IMR-90 (cell line): ENCODE results near the gene HOMER3. TPM values are rescaled to one million over a fixed set of nuclear protein-coding genes. Genes with fewer than 3 reads are reported as not detected.

ENCODE experiments used
- ATAC-seq: fragments of 200-7000 bp; cut with Tn5 transposase; 2 replicates; pipeline ENCODE4 v1.9.1; 2020; ENCODE audit warnings: low read depth, mild to moderate bottlenecking, moderate library complexity
- BruUV-seq: library from RNA; stranded (reverse); fragments of 400-500 nt; replicated peaks from 2 replicates; lab custom pipeline; 2021; lab: Mats Ljungman, UMichigan
- CTCF ChIA-PET: fragments of 300-600 bp; formaldehyde crosslinking; extraction: SDS; loops from one replicate; lab custom pipeline; 2021; ENCODE audit warnings: antibody characterized with exemption; lab: Yijun Ruan, JAX
- POLR2A ChIA-PET: fragments of 300-600 bp; sonication (Branson Sonifier 250); formaldehyde crosslinking; loops from one replicate; lab custom pipeline; 2022; ENCODE audit warnings: antibody characterized with exemption; ENCODE audit not compliant: unreplicated experiment; lab: Charles Lee
- DNase-seq: peaks from one replicate; pipeline ENCODE4 v3.0.0; 2013
- H2AFZ ChIP-seq: replicated peaks from 2 replicates; pipeline ENCODE3; 2013; ENCODE audit warnings: low read length, mild to moderate bottlenecking; ENCODE audit not compliant: poor library complexity
- H2AK5ac ChIP-seq: 2 replicates; pipeline ENCODE4 v1.6.1; 2013; ENCODE audit warnings: low read depth, low read length, inconsistent platforms
- H2AK9ac ChIP-seq: replicated peaks from 2 replicates; pipeline ENCODE3; 2013; ENCODE audit warnings: mild to moderate bottlenecking, low read depth, low read length, moderate library complexity; ENCODE audit not compliant: poor library complexity
- H2BK120ac ChIP-seq: 2 replicates; pipeline ENCODE4 v1.6.1; 2013; ENCODE audit warnings: low read depth, low read length, inconsistent platforms
- H2BK15ac ChIP-seq: 3 replicates; pipeline ENCODE4 v1.6.1; 2013; ENCODE audit warnings: low read depth, low read length, inconsistent platforms
- H2BK20ac ChIP-seq: 2 replicates; pipeline ENCODE4 v1.6.1; 2013; ENCODE audit warnings: low read depth, mild to moderate bottlenecking, inconsistent platforms, low read length, moderate library complexity
- H2BK5ac ChIP-seq: 2 replicates; pipeline ENCODE4 v1.6.1; 2013; ENCODE audit warnings: mild to moderate bottlenecking, low read depth, low read length, inconsistent platforms; ENCODE audit not compliant: poor library complexity, severe bottlenecking
- H3K14ac ChIP-seq: replicated peaks from 2 replicates; pipeline ENCODE4 v1.6.1; 2013; ENCODE audit warnings: low read depth, low read length, inconsistent platforms
- H3K18ac ChIP-seq: 2 replicates; pipeline ENCODE4 v1.6.1; 2013; ENCODE audit warnings: low read depth, low read length, control low read depth
- H3K23ac ChIP-seq: 2 replicates; pipeline ENCODE4 v1.6.1; 2013; ENCODE audit warnings: low read depth, low read length, inconsistent platforms
- H3K27ac ChIP-seq: 2 replicates; pipeline ENCODE4 v1.5.1; 2013; ENCODE audit warnings: mild to moderate bottlenecking, control low read depth, low read length; ENCODE audit not compliant: insufficient read depth
- H3K27me3 ChIP-seq: 2 replicates; pipeline ENCODE4 v1.6.1; 2013; ENCODE audit warnings: low read length; ENCODE audit not compliant: control insufficient read depth, insufficient read depth
- H3K36me3 ChIP-seq: 2 replicates; pipeline ENCODE4 v1.6.1; 2013; ENCODE audit warnings: low read length, mixed read lengths; ENCODE audit not compliant: control insufficient read depth, insufficient read depth
- H3K4ac ChIP-seq: 2 replicates; pipeline ENCODE4 v1.6.1; 2013; ENCODE audit warnings: low read depth, low read length, inconsistent platforms
- H3K4me1 ChIP-seq: 2 replicates; pipeline ENCODE4 v1.6.1; 2013; ENCODE audit warnings: low read length, mixed read lengths; ENCODE audit not compliant: control insufficient read depth, insufficient read depth
- H3K4me2 ChIP-seq: 2 replicates; pipeline ENCODE4 v1.6.1; 2013; ENCODE audit warnings: low read depth, mild to moderate bottlenecking, control low read depth, low read length, moderate library complexity
- H3K4me3 ChIP-seq: 2 replicates; pipeline ENCODE4 v1.5.1; 2013; ENCODE audit warnings: low read depth, mild to moderate bottlenecking, control low read depth, low read length, moderate library complexity; ENCODE audit not compliant: insufficient read depth
- H3K56ac ChIP-seq: 2 replicates; pipeline ENCODE4 v1.6.1; 2013; ENCODE audit warnings: low read length, inconsistent platforms; ENCODE audit not compliant: insufficient read depth; ENCODE audit errors: extremely low read depth
- H3K79me1 ChIP-seq, 2 experiments: 2 replicates each; pipeline ENCODE4 v1.6.1; 2013; ENCODE audit warnings: low read length in 2 of 2, inconsistent platforms in 1 of 2, low read depth in 1 of 2
- H3K9ac ChIP-seq: 2 replicates; pipeline ENCODE4 v1.6.1; 2013; ENCODE audit warnings: low read depth, low read length, control low read depth
- H3K9me1 ChIP-seq: 2 replicates; pipeline ENCODE4 v1.6.1; 2013; ENCODE audit warnings: low read length, inconsistent platforms; ENCODE audit not compliant: insufficient read depth
- H3K9me3 ChIP-seq: 2 replicates; pipeline ENCODE4 v1.6.1; 2013; ENCODE audit warnings: low read length; ENCODE audit not compliant: control insufficient read depth, insufficient read depth
- H4K20me1 ChIP-seq: 2 replicates; pipeline ENCODE4 v1.6.1; 2013; ENCODE audit warnings: low read length, inconsistent platforms; ENCODE audit not compliant: insufficient read depth
- H4K5ac ChIP-seq: 2 replicates; pipeline ENCODE4 v1.6.1; 2013; ENCODE audit warnings: mild to moderate bottlenecking, low read depth, low read length, control low read depth
- H4K8ac ChIP-seq, 2 experiments: 2 replicates each; pipeline ENCODE4 v1.6.1; 2013; ENCODE audit warnings: low read depth in 2 of 2, low read length in 2 of 2, control low read depth in 1 of 2, inconsistent platforms in 1 of 2
- H4K91ac ChIP-seq: 2 replicates; pipeline ENCODE4 v1.6.1; 2013; ENCODE audit warnings: low read depth, low read length, inconsistent platforms; ENCODE audit not compliant: insufficient read depth
- BHLHE40 ChIP-seq: fragments of 150-350 bp; IDR thresholded peaks from 2 replicates; pipeline ENCODE4 v1.6.1; 2016; ENCODE audit warnings: mild to moderate bottlenecking, low read depth, low read length
- CEBPB ChIP-seq: IDR thresholded peaks from 2 replicates; pipeline ENCODE4 v1.6.1; 2012; ENCODE audit warnings: low read depth, low read length, improper control_type of control experiment
- CHD1 ChIP-seq: IDR thresholded peaks from 2 replicates; pipeline ENCODE4 v1.6.1; 2012; ENCODE audit warnings: low read depth, low read length, improper control_type of control experiment
- CTCF ChIP-seq: conservative IDR thresholded peaks from 2 replicates; pipeline ENCODE4 v1.5.1; 2012; ENCODE audit warnings: mild to moderate bottlenecking, low read depth, low read length, improper control_type of control experiment
- ELK1 ChIP-seq: fragments of 150-350 bp; IDR thresholded peaks from 2 replicates; pipeline ENCODE4 v1.6.1; 2016; ENCODE audit warnings: low read depth, mild to moderate bottlenecking, low read length, moderate library complexity, borderline replicate concordance
- FOS ChIP-seq: fragments of 150-350 bp; IDR thresholded peaks from 2 replicates; pipeline ENCODE4 v1.6.1; 2016; ENCODE audit warnings: low read depth, low read length
- MAFK ChIP-seq: IDR thresholded peaks from 2 replicates; pipeline ENCODE4 v1.6.1; 2012; ENCODE audit warnings: low read depth, low read length, improper control_type of control experiment
- MAZ ChIP-seq: IDR thresholded peaks from 2 replicates; pipeline ENCODE4 v1.6.1; 2012; ENCODE audit warnings: low read depth, mild to moderate bottlenecking, low read length, improper control_type of control experiment, moderate library complexity, borderline replicate concordance
- MXI1 ChIP-seq: IDR thresholded peaks from 2 replicates; pipeline ENCODE4 v1.6.1; 2012; ENCODE audit warnings: low read depth, mild to moderate bottlenecking, low read length, moderate library complexity, borderline replicate concordance
- NFE2L2 ChIP-seq: fragments of 150-350 bp; IDR thresholded peaks from 2 replicates; pipeline ENCODE4 v1.6.1; 2016; ENCODE audit warnings: low read depth, mild to moderate bottlenecking, low read length
- POLR2A ChIP-seq: IDR thresholded peaks from 2 replicates; pipeline ENCODE4 v1.6.1; 2012; ENCODE audit warnings: mild to moderate bottlenecking, low read depth, low read length
- RAD21 ChIP-seq: IDR thresholded peaks from 2 replicates; pipeline ENCODE4 v1.6.1; 2012; ENCODE audit warnings: low read length, improper control_type of control experiment
- RCOR1 ChIP-seq: IDR thresholded peaks from 2 replicates; pipeline ENCODE4 v1.6.1; 2012; ENCODE audit warnings: mild to moderate bottlenecking, low read length, improper control_type of control experiment; ENCODE audit not compliant: insufficient replicate concordance
- RFX5 ChIP-seq: IDR thresholded peaks from 2 replicates; pipeline ENCODE4 v1.8.0; 2012; ENCODE audit warnings: low read depth, mild to moderate bottlenecking, low read length, moderate library complexity
- SMC3 ChIP-seq: fragments of 150-350 bp; IDR thresholded peaks from 2 replicates; pipeline ENCODE4 v1.6.1; 2016; ENCODE audit warnings: low read depth, mild to moderate bottlenecking, antibody characterized with exemption, low read length, moderate library complexity
- USF2 ChIP-seq: fragments of 150-350 bp; IDR thresholded peaks from 2 replicates; pipeline ENCODE4 v1.6.1; 2017; ENCODE audit warnings: mild to moderate bottlenecking, antibody characterized with exemption, low read length, low read depth
- WGBS, 2 experiments: methylation state at CpG; one replicate each; pipeline versions ENCODE4 v1.1.5 to v1.1.7; 2013; ENCODE audit warnings: missing lambda C conversion rate in 2 of 2; ENCODE audit not compliant: insufficient read length in 1 of 2; ENCODE audit errors: extremely low coverage in 2 of 2; 5-methylcytosine and 5-hydroxymethylcytosine counted together
- dilution Hi-C: fragments of 300-500 bp; cut with HindIII; formaldehyde crosslinking; loops from one replicate; pipeline ENCODE4 v1.14.3; 2018; ENCODE audit warnings: low sequenced_read_pairs; ENCODE audit not compliant: unreplicated experiment
- in situ Hi-C: fragments of 300-500 bp; cut with MboI; formaldehyde crosslinking; loops from 3 replicates; pipeline ENCODE4 v1.14.3; 2019; ENCODE audit warnings: low sequenced_read_pairs, inconsistent platforms, mixed read lengths
- intact Hi-C: fragments of 100-400 bp; cut with micrococcal nuclease; formaldehyde crosslinking; loops from 2 replicates; pipeline ENCODE4 v1.10.0; 2022
- polyA plus RNA-seq, 3 experiments: library from polyadenylated mRNA; depleted of rRNA; stranded (reverse); fragments of >200 nt; gene quantifications; 2 replicates each; pipeline ENCODE4 v1.2.3, GENCODE V29; 2012; ENCODE audit warnings: low replicate concordance in 1 of 3
- total RNA-seq: library from RNA; depleted of rRNA; stranded (reverse); fragments of >200 nt; gene quantifications from 2 replicates; pipeline ENCODE4 v1.2.3, GENCODE V29; 2012

Gene HOMER3
- total and polyA plus RNA-seq, 2 of the 4 experiments (the other 2 are of a cell fraction) = 53.4 to 77.0 TPM

GRCh38 chr19:18905058-18905456 lies 36.0 kb downstream of the HOMER3 start:
- H3K23ac ChIP-seq = no peak overlapping the region
- H4K8ac ChIP-seq = no peak overlapping the region
- in situ Hi-C loops (no loop called here), intact Hi-C loops (no loop called here), dilution Hi-C loops (no loop called here)
- H3K4me1 ChIP-seq = no peaks in the 10 kb centered on the region
- ChIA-PET POLR2A (no interaction called here), CTCF (no interaction called here)
- H3K56ac ChIP-seq = no peak overlapping the region
- no peak overlapping the region for H2AFZ ChIP-seq
- H3K4me2 ChIP-seq = no peak overlapping the region
- no peak for ATAC-seq
- H3K36me3 ChIP-seq = peaks cover 67% of the 10 kb centered on the region
- peaks cover 2 to 20% of the 10 kb centered on the region in 2 experiments; a peak in 3 of 4 replicates for H3K79me1 ChIP-seq
- no peaks in the 10 kb centered on the region for H3K27me3 ChIP-seq
- no peak for DNase-seq
- H3K4me3 ChIP-seq = no peak overlapping the region
- H3K9ac ChIP-seq = no peak overlapping the region
- H4K5ac ChIP-seq = no peak overlapping the region
- no peak overlapping the region for H2AK5ac ChIP-seq
- no peak overlapping the region for H4K91ac ChIP-seq
- H2BK15ac ChIP-seq = no peak overlapping the region
- H3K9me1 ChIP-seq = no peaks in the 10 kb centered on the region
- H2BK5ac ChIP-seq = no peak overlapping the region
- no peak overlapping the region for H3K27ac ChIP-seq
- H3K14ac ChIP-seq = no peak overlapping the region
- peak overlapping the region; percentile 50 for H2AK9ac ChIP-seq
- TF ChIP-seq NFE2L2 (no peak), RCOR1 (no peak), POLR2A (no peak), SMC3 (no peak), MAZ (no peak), CHD1 (no peak), FOS (no peak), USF2 (no peak), ELK1 (no peak), CTCF (no peak), RFX5 (no peak), RAD21 (no peak), CEBPB (no peak), BHLHE40 (no peak), MXI1 (no peak), MAFK (no peak)
- 100% methylated on average over 3 of the region's 8 CpGs; no CpG with 5 or more reads in 1 of the 2 experiments for WGBS, 2 experiments
- peaks cover 25% of the 10 kb centered on the region for H4K20me1 ChIP-seq
- H3K9me3 ChIP-seq = no peaks in the 10 kb centered on the region
- no peak overlapping the region for H3K18ac ChIP-seq
- H2BK20ac ChIP-seq = no peak overlapping the region
- H3K4ac ChIP-seq = no peak overlapping the region
- BruUV-seq = no TSS peak
- no peak overlapping the region for H2BK120ac ChIP-seq
